SK-N-SH (cell line): ENCODE results near the gene GNA14. TPM values are rescaled to one million over a fixed set of nuclear protein-coding genes. Genes with fewer than 3 reads are reported as not detected.

Experiments
- CTCF ChIA-PET: fragments of 300-600, 350-600 bp; formaldehyde crosslinking; extraction: SDS; loops from one replicate; lab custom pipeline; 2021; lab: Yijun Ruan, JAX
- POLR2A ChIA-PET: fragments of 350-600 bp; sonication (Branson Sonifier 250); formaldehyde crosslinking; extraction: SDS; loops from one replicate; lab custom pipeline; 2020; ENCODE audit warnings: antibody characterized with exemption, inconsistent platforms; lab: Yijun Ruan, JAX
- DNase-seq: peaks from one replicate; pipeline ENCODE4 v3.0.0; 2012
- H2AFZ ChIP-seq: fragments of 200-600 bp; sonication (generic); 2 replicates; pipeline ENCODE4 v1.8.1; 2016; ENCODE audit warnings: antibody characterized with exemption, mild to moderate bottlenecking, low read depth
- H3F3A ChIP-seq: fragments of 200-600 bp; sonication (generic); replicated peaks from 2 replicates; pipeline ENCODE3; 2016; ENCODE audit warnings: antibody characterized with exemption, mild to moderate bottlenecking; ENCODE audit not compliant: insufficient read depth
- H3K27ac ChIP-seq, 2 experiments: fragments of 200-500 bp in 1 of 2; fragments of 200-600 bp in 1 of 2; sonication (Bioruptor generic) in 1 of 2; sonication (generic), shearing (Covaris generic) in 1 of 2; 2 replicates each; pipeline versions ENCODE4 v1.5.1 to v1.6.1; 2014 to 2016; ENCODE audit warnings: low read depth in 2 of 2, inconsistent platforms in 1 of 2, low read length in 1 of 2, mild to moderate bottlenecking in 1 of 2, mixed read lengths in 1 of 2
- H3K27me3 ChIP-seq: fragments of 200-600 bp; sonication (generic), shearing (Covaris generic); 2 replicates; pipeline ENCODE4 v1.6.1; 2016; ENCODE audit warnings: mixed run types; ENCODE audit not compliant: insufficient read depth
- H3K36me3 ChIP-seq, 2 experiments: fragments of 200-500 bp in 1 of 2; fragments of 200-600 bp in 1 of 2; sonication (Bioruptor generic) in 1 of 2; sonication (generic) in 1 of 2; replicated peaks in 1 of 2; 2 replicates each; pipeline versions ENCODE3 to v1.5.1; 2014 to 2016; ENCODE audit warnings: low read length in 1 of 2, mild to moderate bottlenecking in 1 of 2; ENCODE audit not compliant: insufficient read depth in 2 of 2, control insufficient read depth in 1 of 2
- H3K4me1 ChIP-seq, 2 experiments: fragments of 200-500 bp in 1 of 2; fragments of 200-600 bp in 1 of 2; sonication (Bioruptor generic) in 1 of 2; sonication (generic), shearing (Covaris generic) in 1 of 2; 2 replicates each; pipeline versions ENCODE4 v1.5.1 to v1.6.1; 2014 to 2016; ENCODE audit warnings: low read depth in 1 of 2, low read length in 1 of 2, mixed run types in 1 of 2; ENCODE audit not compliant: insufficient read depth in 2 of 2, control insufficient read depth in 1 of 2
- H3K4me2 ChIP-seq: fragments of 200-600 bp; sonication (generic), shearing (Covaris generic); 2 replicates; pipeline ENCODE4 v1.6.1; 2017; ENCODE audit warnings: mixed run types
- H3K4me3 ChIP-seq, 2 experiments: fragments of 200-500 bp in 1 of 2; fragments of 200-600 bp in 1 of 2; sonication (Bioruptor generic) in 1 of 2; sonication (generic), shearing (Covaris generic) in 1 of 2; 2 replicates each; pipeline versions ENCODE4 v1.5.1 to v1.8.1; 2014 to 2016; ENCODE audit warnings: low read depth in 2 of 2, inconsistent platforms in 1 of 2, low read length in 1 of 2, mild to moderate bottlenecking in 1 of 2, mixed read lengths in 1 of 2, moderate library complexity in 1 of 2
- H3K79me2 ChIP-seq: fragments of 200-600 bp; sonication (generic); 2 replicates; pipeline ENCODE4 v1.8.1; 2017; ENCODE audit warnings: mild to moderate bottlenecking; ENCODE audit not compliant: insufficient read depth
- H3K9ac ChIP-seq: fragments of 200-600 bp; sonication (generic); 2 replicates; pipeline ENCODE4 v1.6.1; 2017; ENCODE audit warnings: mixed run types
- H3K9me2 ChIP-seq: fragments of 200-600 bp; sonication (generic); 2 replicates; pipeline ENCODE4 v1.6.1; 2017; ENCODE audit warnings: mixed run types
- H3K9me3 ChIP-seq: fragments of 200-600 bp; sonication (generic); 2 replicates; pipeline ENCODE4 v1.6.1; 2017; ENCODE audit warnings: mixed run types, mild to moderate bottlenecking, moderate library complexity
- H4K20me1 ChIP-seq: fragments of 200-600 bp; sonication (generic); 2 replicates; pipeline ENCODE4 v1.6.1; 2017; ENCODE audit warnings: mild to moderate bottlenecking, mixed run types; ENCODE audit not compliant: insufficient read depth
- ELF1 ChIP-seq: IDR thresholded peaks from 2 replicates; pipeline ENCODE4 v1.4.0; 2012
- FOSL2 ChIP-seq: IDR thresholded peaks from 2 replicates; pipeline ENCODE4 v1.4.0; 2012; ENCODE audit warnings: low read depth, mild to moderate bottlenecking, moderate library complexity, borderline replicate concordance
- FOXJ3 ChIP-seq: sonication (generic); formaldehyde crosslinking; IDR thresholded peaks from 2 replicates; pipeline ENCODE4 v1.5.1; 2020; ENCODE audit warnings: mild to moderate bottlenecking, missing genetic modification reagents
- FOXM1 ChIP-seq: IDR thresholded peaks from 2 replicates; pipeline ENCODE4 v1.4.0; 2012; ENCODE audit warnings: low read depth, mild to moderate bottlenecking
- GABPA ChIP-seq: IDR thresholded peaks from 2 replicates; pipeline ENCODE4 v1.4.0; 2012; ENCODE audit warnings: low read depth, mild to moderate bottlenecking
- JUND ChIP-seq: IDR thresholded peaks from 2 replicates; pipeline ENCODE4 v1.4.0; 2012
- MAX ChIP-seq: IDR thresholded peaks from 2 replicates; pipeline ENCODE4 v1.4.0; 2012; ENCODE audit warnings: low read depth
- MEF2A ChIP-seq: IDR thresholded peaks from 2 replicates; pipeline ENCODE4 v1.4.0; 2012; ENCODE audit warnings: low read depth, borderline replicate concordance
- MXI1 ChIP-seq: IDR thresholded peaks from 2 replicates; pipeline ENCODE4 v1.6.1; 2012; ENCODE audit warnings: mild to moderate bottlenecking, low read depth, low read length, improper control_type of control experiment
- NFIC ChIP-seq: IDR thresholded peaks from 2 replicates; pipeline ENCODE4 v1.4.0; 2012; ENCODE audit warnings: borderline replicate concordance
- NRF1 ChIP-seq: IDR thresholded peaks from 2 replicates; pipeline ENCODE4 v1.6.1; 2012; ENCODE audit warnings: low read depth, mild to moderate bottlenecking, low read length
- RAD21 ChIP-seq: IDR thresholded peaks from 2 replicates; pipeline ENCODE4 v1.6.1; 2012; ENCODE audit warnings: mild to moderate bottlenecking, low read length
- RCOR1 ChIP-seq: fragments of 150-350 bp; IDR thresholded peaks from 2 replicates; pipeline ENCODE4 v1.6.1; 2017; ENCODE audit warnings: antibody characterized with exemption, low read length
- RXRA ChIP-seq: IDR thresholded peaks from 2 replicates; pipeline ENCODE4 v1.4.0; 2012; ENCODE audit warnings: low read depth, mild to moderate bottlenecking, borderline replicate concordance
- SMC3 ChIP-seq: IDR thresholded peaks from 2 replicates; pipeline ENCODE4 v1.6.1; 2012; ENCODE audit warnings: low read depth, low read length, improper control_type of control experiment
- USF1 ChIP-seq: IDR thresholded peaks from 2 replicates; pipeline ENCODE4 v1.4.0; 2012; ENCODE audit warnings: low read depth, borderline replicate concordance
- YY1 ChIP-seq: IDR thresholded peaks from 2 replicates; pipeline ENCODE4 v1.4.0; 2012; ENCODE audit warnings: low read depth, mild to moderate bottlenecking
- WGBS: methylation state at CpG from one replicate; pipeline ENCODE4 v1.1.6; 2017; ENCODE audit warnings: low lambda C conversion rate; 5-methylcytosine and 5-hydroxymethylcytosine counted together
- polyA plus RNA-seq, 3 experiments: library from polyadenylated mRNA; depleted of rRNA; stranded (reverse); fragments of >200 nt; gene quantifications; 2 replicates each; pipeline ENCODE4 v1.2.3, GENCODE V29; 2012
- TF ChIP-seq, protein P1 (sequence below): IDR thresholded peaks from 2 replicates; pipeline ENCODE4 v1.4.0; 2012; ENCODE audit warnings: low read depth, borderline replicate concordance
- TF ChIP-seq, protein P2 (sequence below): IDR thresholded peaks from 2 replicates; pipeline ENCODE4; 2012
- TF ChIP-seq, protein P3 (sequence below): fragments of 150-350 bp; IDR thresholded peaks from 2 replicates; pipeline ENCODE4 v1.6.1; 2016; ENCODE audit warnings: mild to moderate bottlenecking, low read depth, low read length
- TF ChIP-seq, protein P4 (sequence below): fragments of 150-350 bp; IDR thresholded peaks from 2 replicates; pipeline ENCODE4 v1.6.1; 2017; ENCODE audit warnings: antibody characterized with exemption, low read length, low read depth, borderline replicate concordance
- TF ChIP-seq, protein P5 (sequence below): fragments of 200-600 bp; sonication (generic); IDR thresholded peaks from 2 replicates; pipeline ENCODE4 v1.6.1; 2017; ENCODE audit warnings: antibody characterized with exemption, mild to moderate bottlenecking, moderate library complexity

The GNA14 gene
- polyA plus RNA-seq, 1 of the 3 experiments (the other 2 are of a cell fraction), result 0.15 TPM

DNA sequence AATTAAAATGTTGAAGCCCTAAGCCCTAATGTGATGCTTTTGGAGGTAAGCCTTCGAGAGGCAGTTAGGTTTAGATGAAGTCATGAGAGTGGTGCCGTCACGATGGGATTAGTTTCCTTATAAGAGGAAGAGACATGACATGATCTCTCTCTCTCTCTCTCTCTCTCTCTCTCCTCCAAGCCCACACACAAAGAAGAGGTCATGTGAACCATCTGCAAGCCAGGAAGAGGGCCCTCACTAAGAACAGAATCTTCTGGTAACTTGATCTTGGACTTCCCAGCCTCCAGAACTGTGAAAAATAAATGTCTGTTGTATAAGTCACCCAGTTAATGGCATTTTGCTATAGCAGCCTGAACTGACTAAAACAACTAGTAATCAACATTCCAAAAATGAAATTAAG is 175.5 kb downstream of the GNA14 start:
- POLR2A ChIA-PET, result no interaction called here
- Histone ChIP-seq H3K4me2 (no peak overlapping the region), H2AFZ (no peak overlapping the region), H3K27ac (no peak overlapping the region), H3K9ac (no peak overlapping the region), H3K9me2 (no peaks in the 10 kb centered on the region), H3K4me3 (no peak overlapping the region), H4K20me1 (no peaks in the 10 kb centered on the region)
- TF ChIP-seq USF1 (no peak), YY1 (no peak), ELF1 (no peak), FOXJ3 (CRISPR knock-in tag) (no peak)
- TF ChIP-seq, protein P1, sequence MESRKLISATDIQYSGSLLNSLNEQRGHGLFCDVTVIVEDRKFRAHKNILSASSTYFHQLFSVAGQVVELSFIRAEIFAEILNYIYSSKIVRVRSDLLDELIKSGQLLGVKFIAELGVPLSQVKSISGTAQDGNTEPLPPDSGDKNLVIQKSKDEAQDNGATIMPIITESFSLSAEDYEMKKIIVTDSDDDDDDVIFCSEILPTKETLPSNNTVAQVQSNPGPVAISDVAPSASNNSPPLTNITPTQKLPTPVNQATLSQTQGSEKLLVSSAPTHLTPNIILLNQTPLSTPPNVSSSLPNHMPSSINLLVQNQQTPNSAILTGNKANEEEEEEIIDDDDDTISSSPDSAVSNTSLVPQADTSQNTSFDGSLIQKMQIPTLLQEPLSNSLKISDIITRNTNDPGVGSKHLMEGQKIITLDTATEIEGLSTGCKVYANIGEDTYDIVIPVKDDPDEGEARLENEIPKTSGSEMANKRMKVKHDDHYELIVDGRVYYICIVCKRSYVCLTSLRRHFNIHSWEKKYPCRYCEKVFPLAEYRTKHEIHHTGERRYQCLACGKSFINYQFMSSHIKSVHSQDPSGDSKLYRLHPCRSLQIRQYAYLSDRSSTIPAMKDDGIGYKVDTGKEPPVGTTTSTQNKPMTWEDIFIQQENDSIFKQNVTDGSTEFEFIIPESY, result no peak
- TF ChIP-seq, all 33 proteins: peak for 0
- Histone ChIP-seq H3F3A (peaks cover 30% of the 10 kb centered on the region), H3K36me3 (no peaks in the 10 kb centered on the region), H3K9me3 (no peaks in the 10 kb centered on the region), H3K27me3 (no peaks in the 10 kb centered on the region), H3K4me1 (peaks cover 0 to 36% of the 10 kb centered on the region in 2 experiments; a peak in 1 of 4 replicates), H3K79me2 (no peaks in the 10 kb centered on the region)
- 89% methylated on average over 3 of the region's 3 CpGs for WGBS
- CTCF ChIA-PET, result interaction anchor here (1.0 kb wide), 1 partner anchor 13 kb away, joined by 3 read pairs; no protein-coding TSS in a partner anchor
- no peak for DNase-seq

DNA sequence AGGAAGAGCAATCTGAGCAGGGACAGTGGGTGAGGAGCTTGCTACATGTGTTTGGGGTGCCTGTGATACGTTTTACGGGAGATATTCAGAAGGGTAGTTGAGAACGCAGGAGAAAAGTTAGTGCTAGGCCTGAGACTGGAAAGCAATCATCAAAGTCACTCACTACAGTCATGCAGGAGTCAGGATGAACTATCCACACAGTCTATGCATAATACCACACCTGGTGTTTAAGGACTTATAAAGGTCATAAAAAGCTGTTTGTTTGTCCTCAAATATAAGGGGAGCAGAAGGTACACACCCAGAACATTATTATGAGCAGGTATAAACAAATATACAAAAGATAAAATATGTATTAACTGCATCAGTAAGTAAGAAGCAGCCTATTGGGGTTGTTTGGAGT is 176.6 kb downstream of the GNA14 start:
- Histone ChIP-seq H3K36me3 (no peaks in the 10 kb centered on the region), H3K4me3 (no peak overlapping the region), H3K9me2 (no peaks in the 10 kb centered on the region), H3K9ac (no peak overlapping the region), H3K4me1 (peaks cover 0 to 26% of the 10 kb centered on the region in 2 experiments; a peak in 1 of 4 replicates), H3K27ac (no peak overlapping the region), H4K20me1 (no peaks in the 10 kb centered on the region), H3F3A (peaks cover 22% of the 10 kb centered on the region), H2AFZ (no peak overlapping the region), H3K27me3 (no peaks in the 10 kb centered on the region), H3K79me2 (no peaks in the 10 kb centered on the region), H3K4me2 (no peak overlapping the region), H3K9me3 (no peaks in the 10 kb centered on the region)
- WGBS, result 91% methylated on average over 3 of the region's 3 CpGs
- ChIA-PET CTCF (interaction anchor here (1.2 kb wide), 2 partner anchors 13 to 14 kb away, joined by 3 read pairs; no protein-coding TSS in a partner anchor), POLR2A (no interaction called here)
- no peak for DNase-seq
- TF ChIP-seq MAX, result no peak
- TF ChIP-seq MXI1, result no peak
- TF ChIP-seq, protein P2, sequence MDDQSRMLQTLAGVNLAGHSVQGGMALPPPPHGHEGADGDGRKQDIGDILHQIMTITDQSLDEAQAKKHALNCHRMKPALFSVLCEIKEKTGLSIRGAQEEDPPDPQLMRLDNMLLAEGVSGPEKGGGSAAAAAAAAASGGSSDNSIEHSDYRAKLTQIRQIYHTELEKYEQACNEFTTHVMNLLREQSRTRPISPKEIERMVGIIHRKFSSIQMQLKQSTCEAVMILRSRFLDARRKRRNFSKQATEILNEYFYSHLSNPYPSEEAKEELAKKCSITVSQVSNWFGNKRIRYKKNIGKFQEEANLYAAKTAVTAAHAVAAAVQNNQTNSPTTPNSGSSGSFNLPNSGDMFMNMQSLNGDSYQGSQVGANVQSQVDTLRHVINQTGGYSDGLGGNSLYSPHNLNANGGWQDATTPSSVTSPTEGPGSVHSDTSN, result no peak
- TF ChIP-seq RXRA, result no peak
- no peak for TF ChIP-seq RAD21
- TF ChIP-seq FOSL2, result no peak
- no peak for TF ChIP-seq MEF2A
- TF ChIP-seq FOXM1, result no peak
- TF ChIP-seq, protein P3, sequence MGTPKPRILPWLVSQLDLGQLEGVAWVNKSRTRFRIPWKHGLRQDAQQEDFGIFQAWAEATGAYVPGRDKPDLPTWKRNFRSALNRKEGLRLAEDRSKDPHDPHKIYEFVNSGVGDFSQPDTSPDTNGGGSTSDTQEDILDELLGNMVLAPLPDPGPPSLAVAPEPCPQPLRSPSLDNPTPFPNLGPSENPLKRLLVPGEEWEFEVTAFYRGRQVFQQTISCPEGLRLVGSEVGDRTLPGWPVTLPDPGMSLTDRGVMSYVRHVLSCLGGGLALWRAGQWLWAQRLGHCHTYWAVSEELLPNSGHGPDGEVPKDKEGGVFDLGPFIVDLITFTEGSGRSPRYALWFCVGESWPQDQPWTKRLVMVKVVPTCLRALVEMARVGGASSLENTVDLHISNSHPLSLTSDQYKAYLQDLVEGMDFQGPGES, result no peak
- TF ChIP-seq, protein P4, sequence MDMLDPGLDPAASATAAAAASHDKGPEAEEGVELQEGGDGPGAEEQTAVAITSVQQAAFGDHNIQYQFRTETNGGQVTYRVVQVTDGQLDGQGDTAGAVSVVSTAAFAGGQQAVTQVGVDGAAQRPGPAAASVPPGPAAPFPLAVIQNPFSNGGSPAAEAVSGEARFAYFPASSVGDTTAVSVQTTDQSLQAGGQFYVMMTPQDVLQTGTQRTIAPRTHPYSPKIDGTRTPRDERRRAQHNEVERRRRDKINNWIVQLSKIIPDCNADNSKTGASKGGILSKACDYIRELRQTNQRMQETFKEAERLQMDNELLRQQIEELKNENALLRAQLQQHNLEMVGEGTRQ, result no peak
- TF ChIP-seq, protein P5, sequence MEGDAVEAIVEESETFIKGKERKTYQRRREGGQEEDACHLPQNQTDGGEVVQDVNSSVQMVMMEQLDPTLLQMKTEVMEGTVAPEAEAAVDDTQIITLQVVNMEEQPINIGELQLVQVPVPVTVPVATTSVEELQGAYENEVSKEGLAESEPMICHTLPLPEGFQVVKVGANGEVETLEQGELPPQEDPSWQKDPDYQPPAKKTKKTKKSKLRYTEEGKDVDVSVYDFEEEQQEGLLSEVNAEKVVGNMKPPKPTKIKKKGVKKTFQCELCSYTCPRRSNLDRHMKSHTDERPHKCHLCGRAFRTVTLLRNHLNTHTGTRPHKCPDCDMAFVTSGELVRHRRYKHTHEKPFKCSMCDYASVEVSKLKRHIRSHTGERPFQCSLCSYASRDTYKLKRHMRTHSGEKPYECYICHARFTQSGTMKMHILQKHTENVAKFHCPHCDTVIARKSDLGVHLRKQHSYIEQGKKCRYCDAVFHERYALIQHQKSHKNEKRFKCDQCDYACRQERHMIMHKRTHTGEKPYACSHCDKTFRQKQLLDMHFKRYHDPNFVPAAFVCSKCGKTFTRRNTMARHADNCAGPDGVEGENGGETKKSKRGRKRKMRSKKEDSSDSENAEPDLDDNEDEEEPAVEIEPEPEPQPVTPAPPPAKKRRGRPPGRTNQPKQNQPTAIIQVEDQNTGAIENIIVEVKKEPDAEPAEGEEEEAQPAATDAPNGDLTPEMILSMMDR, result no peak
- no peak for TF ChIP-seq RCOR1
- no peak for TF ChIP-seq SMC3
- TF ChIP-seq NRF1, result no peak
- no peak for TF ChIP-seq JUND
- no peak for TF ChIP-seq YY1
- TF ChIP-seq NFIC, result no peak
- TF ChIP-seq GABPA, result no peak
